Measurements from ENCODE around the gene MTG1.
"Not testable (repeated sequence)": the region's sequence is repeated elsewhere in the genome, so short reads cannot be mapped to it uniquely, and the experiment has no call there.

MTG1 gene

DNA sequence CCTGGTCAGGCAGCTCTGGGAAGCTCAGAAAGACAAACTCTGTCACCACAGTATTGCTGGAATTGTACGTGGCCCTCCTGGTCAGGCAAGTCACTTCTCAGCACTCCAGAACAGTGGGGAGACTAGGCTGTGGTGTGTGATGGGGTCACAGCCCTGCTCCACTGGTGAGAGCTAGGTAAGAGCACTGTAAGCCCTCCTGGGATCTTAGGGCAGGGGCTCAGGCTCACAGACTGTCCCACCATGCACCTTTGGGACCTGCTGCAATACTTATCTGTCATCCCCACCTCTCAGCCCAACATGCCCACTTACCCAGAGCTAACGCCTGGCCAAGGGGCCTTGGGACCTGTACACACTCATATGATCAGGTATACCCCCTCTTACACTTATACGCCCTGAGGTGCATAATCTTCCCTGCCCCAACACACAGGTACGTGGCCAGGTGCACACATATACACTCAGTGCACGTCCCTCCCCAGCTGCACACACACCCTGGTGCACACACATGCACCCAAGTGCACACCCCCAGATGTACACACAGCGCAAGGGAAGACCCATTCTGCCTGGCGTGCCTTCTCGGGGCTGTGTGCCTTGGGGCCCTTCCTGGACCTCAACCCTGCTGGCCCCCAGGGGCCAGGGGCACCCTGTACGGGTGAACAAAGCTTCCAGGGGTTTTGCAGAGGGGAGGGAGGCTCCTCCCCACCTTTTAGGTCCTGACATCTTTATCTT lies 38.1 kb downstream of the MTG1 start:
- not testable (repeated sequence) for DNase-seq

DNA sequence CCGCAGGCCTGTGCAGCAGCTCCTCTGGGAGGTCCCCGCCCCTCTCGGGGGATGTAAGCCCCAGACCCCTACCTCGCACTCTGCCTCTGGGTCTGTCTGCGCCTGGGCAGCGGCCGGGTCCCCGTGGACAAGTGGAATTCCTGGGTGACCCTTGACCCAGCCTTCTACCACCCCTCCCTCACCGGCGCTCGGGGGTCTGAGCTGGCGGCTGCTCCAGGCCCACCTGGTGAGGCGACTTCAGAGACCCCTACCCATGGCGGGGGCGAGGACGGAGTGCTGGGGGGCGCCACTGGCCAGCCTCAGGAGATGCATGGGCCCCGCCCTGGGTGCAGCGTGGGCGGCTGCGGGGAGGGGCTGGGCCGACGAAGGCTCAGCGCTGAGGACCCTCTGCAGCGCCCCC lies 38.8 kb downstream of the MTG1 start:
- DNase-seq: not testable (repeated sequence)

DNA sequence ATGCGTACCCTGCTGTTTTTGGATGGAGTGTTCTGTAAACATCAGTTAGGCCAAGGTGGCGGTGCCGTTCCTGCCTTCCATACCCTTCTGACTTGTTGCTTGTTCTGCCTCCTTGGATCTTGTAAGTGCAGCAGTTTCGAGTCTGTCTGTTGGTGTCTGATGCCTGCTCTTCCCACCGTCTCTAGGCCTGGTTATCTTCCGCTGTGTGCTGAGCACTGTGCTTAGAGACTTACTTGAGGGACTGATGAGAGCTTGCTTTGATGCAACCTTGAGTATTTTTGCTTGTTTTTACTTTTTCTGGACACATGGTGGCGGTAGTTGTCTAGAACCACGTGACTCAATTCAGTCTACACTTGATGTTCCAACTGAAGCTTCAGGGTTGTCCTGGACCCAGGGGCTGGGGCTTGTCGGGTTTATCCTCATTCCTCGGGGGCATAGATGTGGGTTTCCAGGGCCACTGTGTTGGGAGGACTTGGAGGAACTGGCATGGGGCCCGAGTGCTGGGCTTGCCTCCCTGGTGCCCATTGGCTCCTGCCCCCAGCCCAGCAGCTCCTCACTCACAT lies 44.8 kb downstream of the MTG1 start:
- DNase-seq: no peak

DNA sequence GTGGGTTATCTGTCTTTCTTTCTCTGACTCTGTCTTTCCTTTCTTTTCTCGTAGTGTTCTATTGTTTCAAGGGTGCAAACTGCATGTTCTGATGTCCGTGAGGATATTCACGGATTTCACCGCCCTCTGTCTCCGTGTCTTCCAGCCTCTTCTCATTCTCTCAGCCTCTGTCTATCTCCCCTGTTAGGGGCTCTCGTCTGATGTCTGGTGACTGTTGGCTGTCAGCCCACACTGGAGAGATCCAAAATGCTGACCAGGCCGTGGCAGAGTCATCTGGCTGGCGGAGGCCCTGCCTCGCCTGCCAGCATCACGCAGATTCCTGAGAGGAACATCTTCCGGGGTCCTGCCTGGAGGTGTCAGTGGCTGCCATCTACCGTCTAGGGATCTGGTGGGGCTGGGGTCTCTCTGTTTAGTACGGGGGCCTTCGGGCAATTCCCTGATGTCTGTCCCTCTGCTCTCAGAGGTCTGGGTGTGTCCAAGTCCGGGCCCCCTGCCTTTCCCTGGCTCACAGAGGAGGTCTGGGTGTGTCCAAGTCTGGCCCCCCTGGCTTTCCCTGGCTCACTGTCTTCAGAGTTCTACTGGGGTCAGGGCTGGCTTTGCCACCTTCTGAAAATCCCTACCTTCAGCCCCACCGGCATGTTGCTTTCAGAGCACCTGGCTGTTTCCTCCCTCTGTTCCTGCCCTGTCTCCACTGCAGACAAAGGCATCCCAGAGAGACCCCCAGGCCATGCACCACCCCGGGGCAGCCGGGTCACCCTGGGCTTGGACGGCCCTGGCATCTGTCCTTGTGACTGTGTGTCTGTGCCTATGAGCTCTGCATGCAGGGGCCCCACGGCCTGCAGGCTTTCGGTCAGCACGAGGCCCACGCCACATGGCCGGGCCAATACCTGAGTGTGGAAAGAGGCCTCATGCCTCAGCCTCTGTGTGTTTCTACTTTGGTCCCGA lies 45.8 kb downstream of the MTG1 start:
- no peak for DNase-seq

DNA sequence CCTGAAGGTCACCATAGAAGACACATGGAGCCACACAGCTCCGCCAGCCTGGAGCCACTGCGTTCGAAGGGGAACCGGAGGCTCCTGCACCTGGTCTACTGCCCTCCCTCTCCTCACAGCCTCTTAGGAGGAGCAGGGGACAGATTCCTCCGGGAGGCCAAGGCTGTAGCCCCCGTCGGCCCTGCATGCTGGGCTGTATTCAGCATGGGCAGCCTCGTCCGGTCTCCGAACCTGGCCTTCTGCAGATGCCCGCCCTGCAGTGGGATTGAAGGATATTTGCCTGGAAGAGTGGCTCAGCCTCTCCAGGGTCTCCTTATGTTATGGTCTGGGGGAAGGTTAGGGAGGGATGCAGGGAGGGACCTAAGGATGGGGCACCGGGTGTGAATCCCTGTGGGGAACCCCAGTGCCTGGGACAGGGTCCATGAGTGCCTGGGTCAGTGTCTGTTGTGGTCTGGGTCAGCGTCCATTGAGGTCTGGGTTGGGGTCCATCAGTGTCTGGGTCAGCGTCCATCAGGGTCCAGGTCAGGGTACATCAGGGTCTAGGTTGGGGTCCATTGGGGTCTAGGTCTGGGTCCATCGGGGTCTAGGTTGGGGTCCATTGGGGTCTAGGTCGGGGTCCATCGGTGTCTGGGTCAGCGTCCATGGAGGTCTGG lies 46.8 kb downstream of the MTG1 start:
- DNase-seq: no peak

DNA sequence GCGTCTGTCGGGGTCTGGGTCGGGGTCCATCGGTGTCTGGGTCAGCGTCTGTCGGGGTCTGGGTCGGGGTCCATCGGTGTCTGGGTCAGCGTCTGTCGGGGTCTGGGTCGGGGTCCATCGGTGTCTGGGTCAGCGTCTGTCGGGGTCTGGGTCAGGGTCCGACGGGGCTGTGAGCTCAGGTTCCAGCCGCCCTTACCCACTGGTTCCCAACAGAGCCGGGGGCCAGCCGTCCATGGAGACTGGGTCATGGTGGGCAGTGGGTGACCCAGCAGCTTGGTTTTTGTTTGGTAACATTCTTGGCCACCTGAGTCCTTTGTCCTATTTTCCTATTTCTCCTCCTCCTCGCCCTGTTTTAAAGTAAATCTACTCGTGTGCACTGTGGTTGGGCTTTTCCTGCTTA lies 47.4 kb downstream of the MTG1 start:
- not testable (repeated sequence) for DNase-seq

DNA sequence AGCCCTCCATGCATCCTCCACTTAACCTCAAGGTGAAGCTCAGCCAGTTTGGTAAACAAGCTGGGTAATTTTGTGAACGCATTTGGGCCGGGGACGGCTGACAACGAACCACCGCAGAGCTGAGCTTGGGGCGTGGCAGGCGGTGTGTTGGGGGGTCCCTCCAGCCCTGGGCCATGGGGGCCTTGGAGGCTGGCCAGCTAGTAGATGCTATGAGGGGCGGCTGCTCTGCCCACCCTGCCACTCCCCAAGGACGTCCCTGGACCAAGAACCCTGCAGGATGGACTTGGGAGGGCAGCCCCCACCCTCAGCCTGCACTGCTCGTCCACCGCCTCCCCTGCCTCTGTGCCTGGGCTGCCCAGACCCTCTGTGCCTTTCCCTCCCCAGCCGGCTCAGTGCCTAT lies 47.8 kb downstream of the MTG1 start:
- no peak for DNase-seq

DNA sequence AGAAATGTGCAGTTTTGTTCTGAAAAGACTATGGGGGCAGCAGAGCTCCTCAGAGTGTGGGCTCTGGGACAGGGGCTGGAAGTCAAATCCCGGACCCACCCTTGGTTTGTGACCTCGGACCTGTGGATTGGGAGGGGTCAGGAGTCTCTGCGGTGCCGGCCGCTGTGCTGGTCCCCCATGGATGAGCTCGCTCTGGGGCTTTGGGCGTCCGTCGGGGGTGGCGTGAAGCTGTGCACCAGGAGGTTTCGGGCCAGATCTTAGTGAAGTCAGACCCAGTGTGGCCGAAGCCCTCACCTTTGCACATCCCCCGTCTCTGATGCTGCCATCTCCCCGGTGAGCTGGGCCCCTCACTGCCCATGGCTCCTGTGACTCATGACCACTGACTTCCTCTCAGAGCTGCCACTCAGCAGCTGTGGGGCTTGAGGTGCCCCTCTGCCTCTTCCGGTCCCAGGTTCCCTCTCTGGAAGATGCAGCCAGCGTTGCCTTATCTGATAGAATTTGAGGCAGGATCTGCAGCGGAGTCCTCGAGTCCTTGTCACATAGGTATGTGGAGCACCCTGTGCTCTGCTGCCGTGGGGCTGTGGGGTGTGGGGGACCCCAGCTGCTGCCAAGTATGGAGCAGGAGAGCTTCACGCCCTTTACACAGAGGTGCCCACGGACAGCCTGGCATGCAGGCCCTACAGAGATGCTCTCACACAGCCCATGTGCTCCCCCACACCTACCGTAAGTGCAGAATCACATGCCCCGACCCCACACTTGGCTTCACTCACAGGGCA lies 48.4 kb downstream of the MTG1 start:
- DNase-seq: no peak

DNA sequence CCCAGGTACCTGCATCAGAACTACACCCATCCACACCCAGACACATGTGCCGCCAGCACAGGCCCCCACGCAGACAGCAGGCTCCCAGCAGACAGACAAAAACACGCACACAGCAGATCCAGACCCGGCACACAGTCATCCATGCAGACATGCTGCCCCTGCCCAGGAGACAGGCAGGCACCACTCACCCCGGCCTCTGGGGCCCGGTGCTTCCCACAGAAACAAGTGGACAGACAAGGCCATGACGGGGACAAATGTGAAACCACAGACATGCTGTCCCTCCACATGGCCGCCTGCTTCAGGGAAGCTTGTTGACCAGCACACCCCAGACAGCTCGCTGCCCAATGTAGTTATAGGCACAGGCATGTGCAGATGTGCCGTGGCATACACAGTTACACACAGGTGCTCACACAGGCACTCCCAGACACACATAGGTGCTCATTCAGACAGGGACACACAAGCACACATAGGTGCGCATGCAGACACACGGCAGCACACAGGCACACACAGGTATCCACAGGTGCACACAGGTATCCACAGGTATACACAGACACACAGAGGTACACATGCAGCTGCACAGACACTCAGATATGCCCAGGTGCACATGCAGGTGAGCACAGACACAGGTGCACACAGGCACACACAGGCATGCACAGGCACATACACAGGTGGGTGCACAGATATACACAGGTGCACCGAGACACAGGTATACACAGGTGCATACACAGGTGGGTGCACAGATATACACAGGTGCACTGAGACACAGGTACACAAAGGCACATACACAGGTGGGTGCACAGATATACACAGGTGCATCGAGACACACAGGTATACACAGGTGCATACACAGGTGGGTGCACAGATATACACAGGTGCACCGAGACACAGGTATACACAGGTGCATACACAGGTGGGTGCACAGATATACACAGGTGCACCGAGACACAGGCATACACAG lies 49.3 kb downstream of the MTG1 start:
- DNase-seq: no peak

DNA sequence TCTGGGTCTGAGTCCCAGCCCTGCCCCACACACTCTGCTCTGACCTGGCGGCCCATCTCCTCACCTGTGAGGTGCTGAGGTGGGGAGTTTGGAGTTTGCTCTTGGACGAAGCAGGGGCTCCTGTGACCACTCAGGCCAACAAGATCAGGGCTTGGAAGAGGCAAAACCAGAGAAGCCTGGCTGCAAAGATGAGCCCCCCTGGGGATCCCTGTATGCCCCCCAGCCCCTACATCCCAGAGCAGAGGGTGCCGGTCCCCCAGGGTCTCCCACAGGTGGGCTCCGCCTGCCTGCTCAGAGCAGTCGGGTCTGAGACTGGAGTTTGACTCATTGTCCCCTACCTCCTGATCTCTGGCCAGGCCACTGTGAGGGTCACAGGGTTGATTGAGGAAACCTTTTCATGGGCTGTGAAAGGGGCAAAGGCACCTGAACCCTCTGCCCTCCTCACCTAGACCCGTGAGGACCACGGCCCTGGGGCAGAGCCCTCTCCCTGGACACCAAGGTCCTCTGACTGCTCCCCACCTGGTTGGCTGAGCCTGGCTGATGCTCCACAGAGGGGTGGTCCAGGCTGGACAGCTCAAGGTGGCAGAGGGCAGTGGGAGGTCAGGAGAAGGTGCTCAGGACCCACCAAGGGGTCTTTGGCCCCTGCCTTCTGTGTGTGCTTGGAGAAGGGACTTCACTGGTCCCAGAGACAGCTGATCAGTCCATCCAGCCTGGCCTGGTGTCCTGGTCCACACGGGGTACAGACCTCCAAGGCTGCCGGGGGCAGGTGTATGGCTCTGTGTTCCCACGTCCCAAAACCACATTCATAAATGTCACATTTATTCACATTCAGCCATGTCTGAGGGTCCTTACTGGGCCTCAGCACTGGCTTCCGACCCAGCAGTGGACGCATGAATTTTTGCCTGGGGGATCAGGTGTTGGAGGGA lies 50.6 kb downstream of the MTG1 start:
- DNase-seq: no peak

DNA sequence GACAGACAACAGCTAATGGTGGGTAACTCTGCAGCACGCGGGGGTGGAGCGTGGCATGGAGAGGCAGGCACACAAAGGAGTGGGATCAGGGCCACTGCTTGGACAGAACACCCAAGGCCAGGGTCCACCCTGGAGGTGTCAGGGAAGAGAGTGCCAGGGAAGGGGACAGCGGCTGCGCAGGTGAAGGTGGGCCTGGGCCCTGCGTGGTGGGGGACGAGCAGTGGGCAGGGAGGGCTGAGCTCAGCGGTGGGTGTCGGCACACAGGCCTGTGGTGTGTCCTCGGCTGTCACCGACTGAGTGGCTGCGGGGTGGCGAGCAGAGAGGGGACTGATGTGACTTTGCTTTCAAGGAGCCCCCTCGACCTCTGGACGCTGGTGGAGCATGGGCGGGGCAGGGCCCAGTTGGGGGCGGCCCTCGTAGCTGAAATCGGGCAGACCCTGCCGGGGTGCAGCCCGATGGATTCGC lies 51.3 kb downstream of the MTG1 start:
- DNase-seq: no peak

DNA sequence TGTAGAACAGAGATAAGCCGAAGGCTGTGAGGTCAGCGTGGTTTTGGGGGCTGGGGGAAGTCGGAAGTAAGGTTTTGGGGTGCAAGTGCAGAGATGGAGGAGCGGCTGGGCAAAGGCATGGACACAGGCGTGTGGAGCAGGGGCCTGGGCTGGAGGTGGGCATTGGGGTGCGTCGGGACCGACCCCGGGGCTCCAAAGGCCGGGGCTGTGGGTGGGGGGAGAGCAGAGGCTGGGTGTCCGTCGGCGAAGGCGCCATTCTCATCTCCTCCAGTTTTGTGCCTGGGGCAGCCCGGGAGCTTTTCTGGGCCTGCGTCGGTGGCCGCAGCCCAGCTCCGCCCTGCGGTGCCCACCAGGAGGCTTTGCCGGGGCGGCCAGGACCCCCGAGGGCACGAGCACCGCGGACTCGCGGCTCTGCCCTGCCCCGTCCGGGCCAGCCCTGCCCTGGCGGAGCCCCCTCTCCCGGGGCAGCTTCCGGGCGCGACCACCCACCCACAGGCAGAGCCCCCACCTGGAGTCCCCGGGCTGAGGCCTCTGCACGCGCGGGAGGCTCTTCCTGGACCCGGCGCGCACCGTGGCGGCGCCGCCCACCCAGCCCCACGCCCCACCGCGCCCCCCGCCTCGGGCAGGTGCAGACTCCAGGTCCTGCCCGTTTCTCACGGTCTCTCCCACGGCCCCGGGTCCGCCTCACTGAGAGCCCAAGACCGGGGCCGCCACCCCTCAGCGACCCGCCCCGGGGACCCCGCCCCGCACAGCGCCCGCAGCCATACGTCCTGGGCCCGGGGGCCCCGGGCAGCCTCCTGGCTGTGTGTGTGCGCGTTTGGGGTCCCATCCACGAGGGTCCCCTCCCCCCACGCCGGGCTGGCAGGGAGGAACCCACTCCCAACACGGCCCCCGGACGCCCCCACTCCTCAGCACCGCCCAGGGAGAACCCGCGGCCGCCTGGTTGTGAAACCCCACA lies 52.1 kb downstream of the MTG1 start:
- DNase-seq: no peak

DNA sequence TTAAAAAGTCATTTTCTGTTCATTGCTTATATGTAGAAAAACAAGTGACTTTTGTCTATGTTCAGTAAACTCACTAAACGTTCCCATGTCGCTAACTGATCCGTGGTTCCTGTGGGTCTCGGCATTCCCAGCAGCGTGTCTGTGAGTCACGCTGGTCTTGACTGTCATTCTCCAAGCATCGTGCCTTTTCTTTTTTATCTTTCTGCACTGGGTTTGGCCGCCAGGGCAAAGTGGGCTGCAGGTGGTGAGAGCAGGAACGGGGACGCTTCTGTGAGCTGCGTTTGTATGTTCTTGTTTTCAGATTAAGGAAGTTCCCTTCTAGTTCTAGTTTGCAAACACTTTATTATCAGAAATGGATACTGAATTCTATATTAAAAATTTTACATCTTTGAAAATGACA lies 53.0 kb downstream of the MTG1 start:
- no peak for DNase-seq

DNA sequence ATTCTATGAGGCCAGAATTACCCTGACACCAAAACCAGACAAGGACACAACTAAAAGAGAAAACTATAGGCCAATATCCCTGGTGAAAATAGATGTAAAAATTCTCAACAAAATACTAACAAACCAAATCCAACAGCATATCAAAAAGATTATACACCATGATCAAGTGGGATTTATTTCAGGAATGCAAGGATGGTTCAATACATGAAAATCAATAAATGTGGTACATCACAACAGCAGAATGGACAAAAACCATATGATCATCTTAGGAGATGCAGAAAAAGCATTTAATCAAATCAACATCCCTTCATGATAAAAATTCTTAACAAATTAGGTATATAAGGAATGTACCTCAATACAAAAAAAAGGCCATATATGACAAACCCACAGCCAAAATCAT lies 54.2 kb downstream of the MTG1 start:
- DNase-seq: no peak

DNA sequence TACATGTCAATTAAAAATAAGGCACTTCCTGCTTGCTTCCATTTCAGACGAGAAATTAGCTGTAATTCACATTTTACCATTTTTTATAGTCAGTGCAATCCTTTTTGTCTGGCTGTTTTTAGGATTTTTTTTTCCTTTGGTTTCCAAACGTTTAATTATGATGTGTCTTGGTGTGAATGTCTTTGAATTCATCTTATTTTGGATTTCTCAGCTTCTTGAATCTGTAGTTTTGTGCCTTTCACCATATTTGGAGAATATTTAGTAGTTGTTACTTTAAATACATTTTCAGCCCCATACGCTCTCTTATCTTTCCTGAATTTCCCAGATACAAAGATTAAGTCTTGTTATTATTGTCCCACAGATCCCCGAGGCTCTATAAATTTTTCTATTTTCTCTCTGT lies 57.4 kb downstream of the MTG1 start:
- DNase-seq: no peak

DNA sequence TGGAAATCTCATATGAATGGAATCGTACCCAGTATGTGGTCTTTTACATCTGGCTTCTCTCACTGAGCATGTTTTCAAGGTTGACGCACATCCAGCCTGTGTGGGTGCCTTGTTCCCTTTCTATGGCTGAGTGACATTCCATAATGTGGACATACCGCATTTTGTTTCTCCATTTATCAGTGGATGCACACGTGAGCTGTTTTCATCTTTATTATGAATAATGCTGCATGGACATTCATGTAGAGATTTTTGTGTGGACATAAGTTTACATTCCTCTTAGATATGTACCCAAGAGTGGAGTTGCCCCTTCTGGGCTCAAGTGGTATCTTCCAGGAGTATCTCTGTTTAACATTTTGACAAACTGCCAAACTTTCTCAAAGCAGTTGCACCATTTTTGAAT lies 58.5 kb downstream of the MTG1 start:
- no peak for DNase-seq

DNA sequence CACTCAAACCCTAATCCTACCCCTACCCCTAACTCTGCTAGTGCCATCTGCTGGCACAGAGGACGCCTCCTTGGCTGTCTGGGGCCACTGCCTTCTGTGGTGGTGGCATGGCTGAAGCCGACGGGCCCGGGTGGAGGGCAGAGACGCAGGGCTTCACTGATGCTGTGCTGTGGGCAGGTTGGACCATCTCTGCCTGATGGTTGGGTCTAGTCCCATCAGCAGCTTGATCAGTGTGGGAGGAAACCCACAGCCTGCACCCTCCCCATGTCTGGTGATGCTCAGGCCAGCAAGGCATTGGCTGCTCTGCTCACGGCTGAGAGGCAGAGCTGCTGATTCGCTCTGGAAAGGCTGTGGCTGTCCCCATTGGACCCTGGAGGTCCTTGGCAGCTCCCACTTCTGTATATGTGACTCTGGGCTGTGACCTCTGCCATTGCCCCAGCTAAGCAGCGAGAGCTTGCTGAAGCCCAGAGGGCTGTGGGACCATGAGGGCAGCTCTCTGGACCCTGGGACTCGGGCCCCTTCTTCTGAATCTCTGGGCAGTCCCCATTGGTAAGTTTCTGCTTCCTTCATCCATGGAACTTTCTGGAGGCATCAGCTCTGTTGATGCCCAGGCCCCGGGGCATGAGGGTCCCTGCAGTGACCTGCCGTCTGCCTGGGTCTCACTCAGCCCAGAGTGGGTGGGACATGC lies 59.7 kb downstream of the MTG1 start, which contains the start of gene SCART1:
TSS of gene SCART1 (plus strand) at position 430 of the 688 bp plus-strand sequence. CDS start at position 483, 53 bp downstream.
- no peak for DNase-seq

All from NCI-H748 treated with DMSO at 0.1 percent for 48 hours (cell line).